Endodermal cell (in vitro differentiated cells): ENCODE measurements around the gene RNF123. TPM values are rescaled to one million over a fixed set of nuclear protein-coding genes. Genes with fewer than 3 reads are reported as not detected.

Source experiments
- DNase-seq: peaks from one replicate; pipeline ENCODE4 v3.0.0-alpha.2; 2017
- H3K27ac ChIP-seq: 2 replicates; pipeline ENCODE4 v1.5.1; 2013; ENCODE audit warnings: mild to moderate bottlenecking, low read depth, low read length, moderate library complexity
- H3K27me3 ChIP-seq: 2 replicates; pipeline ENCODE4 v1.6.1; 2013; ENCODE audit warnings: mild to moderate bottlenecking, low read length, moderate library complexity; ENCODE audit not compliant: insufficient read depth, control insufficient read depth, poor library complexity, severe bottlenecking
- H3K36me3 ChIP-seq: 2 replicates; pipeline ENCODE4 v1.7.0; 2013; ENCODE audit warnings: mild to moderate bottlenecking, low read length, moderate library complexity; ENCODE audit not compliant: control insufficient read depth, insufficient read depth
- H3K4me1 ChIP-seq: one replicate; pipeline ENCODE4 v1.7.0; 2013; ENCODE audit warnings: low read length; ENCODE audit not compliant: control insufficient read depth, insufficient read depth
- H3K4me3 ChIP-seq: 2 replicates; pipeline ENCODE4 v1.5.1; 2013; ENCODE audit warnings: mild to moderate bottlenecking, low read length, moderate library complexity
- H3K9ac ChIP-seq: 2 replicates; pipeline ENCODE4 v1.6.1; 2013; ENCODE audit warnings: mild to moderate bottlenecking, low read length, moderate library complexity; ENCODE audit not compliant: poor library complexity, severe bottlenecking; ENCODE audit errors: extremely low read depth
- H3K9me3 ChIP-seq: 2 replicates; pipeline ENCODE4 v1.6.1; 2013; ENCODE audit warnings: mild to moderate bottlenecking, low read length, moderate library complexity; ENCODE audit not compliant: control insufficient read depth
- H3K27ac Mint-ChIP-seq: 2 replicates; pipeline ENCODE4 v1.8.0; 2020; ENCODE audit warnings: mixed read lengths
- H3K27me3 Mint-ChIP-seq: 2 replicates; pipeline ENCODE4 v1.8.0; 2021; ENCODE audit warnings: mild to moderate bottlenecking, mixed read lengths; ENCODE audit not compliant: insufficient read depth
- H3K36me3 Mint-ChIP-seq: 2 replicates; pipeline ENCODE4 v1.8.0; 2020; ENCODE audit warnings: low read depth, mixed read lengths
- H3K4me1 Mint-ChIP-seq: 2 replicates; pipeline ENCODE4 v1.8.0; 2020; ENCODE audit warnings: mixed read lengths
- H3K4me3 Mint-ChIP-seq: 2 replicates; pipeline ENCODE4 v1.8.0; 2020; ENCODE audit warnings: mild to moderate bottlenecking, moderate library complexity, mixed read lengths
- H3K9me3 Mint-ChIP-seq: 2 replicates; pipeline ENCODE4 v1.8.0; 2020; ENCODE audit warnings: mild to moderate bottlenecking, mixed read lengths
- WGBS, 2 experiments: methylation state at CpG; one replicate each; pipeline versions ENCODE4 v1.1.5 to v1.1.7; 2013; ENCODE audit warnings: missing lambda C conversion rate in 2 of 2, mixed read lengths in 1 of 2; ENCODE audit not compliant: insufficient coverage in 1 of 2, insufficient read length in 1 of 2; 5-methylcytosine and 5-hydroxymethylcytosine counted together
- total RNA-seq, 2 donors: library from RNA; stranded (reverse); fragmentation: NEBNext Ultra II Directional in 1 of 2; extraction: Animal tissue kit (Norgen Biotek cat#: 25700) in 1 of 2; gene quantifications; 2 replicates in 1 of 2; 3 replicates in 1 of 2; pipeline ENCODE4 v1.2.1, GENCODE V29; 2021
- TF ChIP-seq, protein P1 (sequence below): fragments of 200-600 bp; sonication (generic); conservative IDR thresholded peaks from 2 replicates; pipeline ENCODE4 v1.5.0; 2021; ENCODE audit warnings: antibody characterized with exemption, mild to moderate bottlenecking

Gene RNF123
- total RNA-seq, 2 donors from 2014 or later: 47.3 to 47.6 TPM

DNA sequence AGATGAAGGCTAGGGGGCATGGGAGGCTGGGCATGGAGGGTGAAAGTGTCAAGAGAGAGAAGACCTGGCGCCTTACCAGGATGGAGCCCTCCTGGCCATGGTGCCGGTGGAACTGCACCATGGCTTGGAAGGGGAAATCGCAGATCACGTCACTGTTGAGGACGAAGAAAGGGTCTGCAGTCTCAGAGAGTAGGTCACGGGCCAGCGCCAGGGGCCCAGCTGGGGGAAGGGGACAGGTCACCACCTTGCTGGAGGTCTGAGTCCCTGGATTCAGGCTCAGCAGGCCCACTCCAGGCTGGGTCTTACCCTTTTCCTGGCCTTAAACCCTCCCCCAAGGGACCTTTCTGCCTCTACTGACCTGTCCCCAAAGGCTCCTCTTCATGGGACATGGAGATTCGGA, 33.5 kb downstream of the RNF123 start:
- 84 to 97% methylated on average over 7 to 8 of the region's 8 CpGs for WGBS, 2 experiments
- no peaks in the 10 kb centered on the region for H3K9me3 Mint-ChIP-seq
- TF ChIP-seq, protein P1, sequence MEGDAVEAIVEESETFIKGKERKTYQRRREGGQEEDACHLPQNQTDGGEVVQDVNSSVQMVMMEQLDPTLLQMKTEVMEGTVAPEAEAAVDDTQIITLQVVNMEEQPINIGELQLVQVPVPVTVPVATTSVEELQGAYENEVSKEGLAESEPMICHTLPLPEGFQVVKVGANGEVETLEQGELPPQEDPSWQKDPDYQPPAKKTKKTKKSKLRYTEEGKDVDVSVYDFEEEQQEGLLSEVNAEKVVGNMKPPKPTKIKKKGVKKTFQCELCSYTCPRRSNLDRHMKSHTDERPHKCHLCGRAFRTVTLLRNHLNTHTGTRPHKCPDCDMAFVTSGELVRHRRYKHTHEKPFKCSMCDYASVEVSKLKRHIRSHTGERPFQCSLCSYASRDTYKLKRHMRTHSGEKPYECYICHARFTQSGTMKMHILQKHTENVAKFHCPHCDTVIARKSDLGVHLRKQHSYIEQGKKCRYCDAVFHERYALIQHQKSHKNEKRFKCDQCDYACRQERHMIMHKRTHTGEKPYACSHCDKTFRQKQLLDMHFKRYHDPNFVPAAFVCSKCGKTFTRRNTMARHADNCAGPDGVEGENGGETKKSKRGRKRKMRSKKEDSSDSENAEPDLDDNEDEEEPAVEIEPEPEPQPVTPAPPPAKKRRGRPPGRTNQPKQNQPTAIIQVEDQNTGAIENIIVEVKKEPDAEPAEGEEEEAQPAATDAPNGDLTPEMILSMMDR: no peak
- Histone ChIP-seq H3K9me3 (no peaks in the 10 kb centered on the region), H3K4me3 (peak overlapping the region; percentile 97), H3K9ac (peak overlapping the region; percentile 98), H3K27me3 (no peaks in the 10 kb centered on the region), H3K27ac (peak overlapping the region; percentile 92), H3K4me1 (peaks cover 7% of the 10 kb centered on the region), H3K36me3 (peaks cover 51% of the 10 kb centered on the region)
- H3K27ac Mint-ChIP-seq: peak overlapping the region; percentile 97
- peaks cover 1% of the 10 kb centered on the region for H3K27me3 Mint-ChIP-seq
- H3K4me1 Mint-ChIP-seq: peaks cover 13% of the 10 kb centered on the region
- DNase-seq: no peak
- peak overlapping the region; percentile 87 for H3K4me3 Mint-ChIP-seq
- H3K36me3 Mint-ChIP-seq: peaks cover 31% of the 10 kb centered on the region

DNA sequence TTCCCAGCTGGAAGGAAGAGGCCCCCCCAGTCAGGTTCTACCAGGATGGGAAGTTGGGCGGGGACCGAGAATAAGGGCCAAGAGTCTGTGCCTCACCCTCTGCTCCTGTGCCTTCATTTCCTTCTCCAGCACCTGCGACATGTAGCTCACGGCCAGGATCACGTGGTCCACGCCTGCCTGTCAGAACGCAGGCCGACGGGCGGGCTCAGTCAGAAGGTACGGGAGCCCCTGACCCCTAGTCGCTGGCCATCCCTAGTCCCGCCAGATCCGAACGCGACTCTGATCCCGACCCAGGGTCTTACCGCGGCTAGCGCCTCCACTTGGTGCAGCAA, 33.9 kb downstream of the RNF123 start:
- Histone ChIP-seq H3K9ac (peak overlapping the region; percentile 98), H3K27me3 (no peaks in the 10 kb centered on the region), H3K9me3 (no peaks in the 10 kb centered on the region), H3K36me3 (peaks cover 55% of the 10 kb centered on the region), H3K4me1 (peaks cover 7% of the 10 kb centered on the region), H3K27ac (peak overlapping the region; percentile 92), H3K4me3 (peak overlapping the region; percentile 97)
- H3K4me3 Mint-ChIP-seq: peak overlapping the region; percentile 87
- TF ChIP-seq, protein P1: no peak
- H3K27me3 Mint-ChIP-seq: peaks cover 1% of the 10 kb centered on the region
- DNase-seq: peak; percentile 84
- WGBS, 2 experiments: 0 to 4% methylated on average over 17 to 20 of the region's 20 CpGs
- peak overlapping the region; percentile 97 for H3K27ac Mint-ChIP-seq
- H3K9me3 Mint-ChIP-seq: no peaks in the 10 kb centered on the region
- peaks cover 34% of the 10 kb centered on the region for H3K36me3 Mint-ChIP-seq
- H3K4me1 Mint-ChIP-seq: peaks cover 10% of the 10 kb centered on the region

DNA sequence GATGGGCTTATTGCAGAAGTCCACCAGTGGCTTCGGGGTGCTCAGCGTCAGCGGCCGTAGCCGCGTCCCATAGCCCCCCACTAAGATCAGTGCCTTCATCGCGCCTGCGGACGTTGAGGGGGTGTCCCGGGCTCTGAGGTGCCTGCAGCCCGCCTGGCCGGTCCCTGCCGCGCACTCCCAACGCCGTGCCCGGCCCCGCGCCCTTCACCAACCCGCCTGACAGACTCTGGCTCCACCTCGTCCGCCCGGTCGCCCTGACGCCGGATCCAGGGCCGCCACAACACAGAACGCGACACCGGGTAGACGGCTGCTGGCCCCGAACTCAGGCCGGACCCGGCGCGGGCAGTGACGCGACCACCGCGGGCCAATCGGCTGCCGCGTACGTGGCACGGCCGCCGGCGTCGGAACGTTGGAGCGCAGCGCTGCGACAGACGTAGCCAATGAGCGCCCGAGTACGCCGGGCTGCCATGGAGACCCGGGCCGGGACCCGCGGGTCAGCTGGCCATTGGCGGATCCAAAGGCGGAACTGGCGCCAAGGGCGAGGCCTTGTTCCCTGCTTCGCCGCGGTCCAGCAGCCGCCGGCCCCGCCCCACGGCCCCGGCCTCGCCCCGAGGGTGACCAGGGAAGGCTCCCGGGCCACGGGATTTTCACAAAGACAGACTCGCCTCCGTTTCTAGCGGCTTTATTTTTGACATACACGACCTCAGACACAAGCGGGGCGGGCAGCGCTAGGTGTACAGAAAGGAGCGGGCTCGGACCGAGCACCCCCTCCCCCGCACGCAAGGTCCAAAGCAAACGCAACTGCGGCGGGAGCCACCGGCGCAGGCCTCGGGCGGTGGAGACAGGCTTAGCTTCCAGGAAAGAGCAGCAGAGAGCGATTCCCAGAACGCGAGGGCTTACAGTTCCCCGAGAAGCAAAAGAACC, 34.5 kb downstream of the RNF123 start, which contains the start of gene GMPPB:
GMPPB (minus strand) TSS at position 324 of the 924 bp plus-strand sequence; CDS start at position 99, 225 bp downstream.
- peak within 1 kb of the TSS; percentile 97 for H3K4me3 ChIP-seq
- DNase-seq: peak; percentile 98

More for the DNA sequence above, 34.5 kb downstream of the RNF123 start, which contains the start of gene GMPPB:
- Mint-ChIP-seq H3K36me3 (peaks cover 39% of the 10 kb centered on the region), H3K4me3 (peak within 1 kb of the TSS; percentile 87), H3K27me3 (no peaks in the 10 kb centered on the region), H3K27ac (peak within 1 kb of the TSS; percentile 99), H3K9me3 (no peaks in the 10 kb centered on the region), H3K4me1 (peaks cover 5% of the 10 kb centered on the region)
- Histone ChIP-seq H3K9me3 (no peaks in the 10 kb centered on the region), H3K9ac (peak within 1 kb of the TSS; percentile 98), H3K36me3 (peaks cover 61% of the 10 kb centered on the region), H3K27me3 (no peaks in the 10 kb centered on the region), H3K4me1 (peaks cover 7% of the 10 kb centered on the region), H3K27ac (peak within 1 kb of the TSS; percentile 92)
- WGBS, 2 experiments: 1% methylated on average over 71 to 102 of the region's 102 CpGs
- TF ChIP-seq, protein P1: no peak
